MV-4-11 (cell line): ENCODE measurements around the gene LLGL2.
"Not testable (repeated sequence)": the region's sequence is repeated elsewhere in the genome, so short reads cannot be mapped to it uniquely, and the experiment has no call there.

Experiments
- DNase-seq: peaks from one replicate; lab custom pipeline; 2025; lab: John Stamatoyannopoulos, UW

LLGL2 gene

GRCh38 chr17:75570034-75570676, 44.7 kb downstream of the LLGL2 start:
- no peak for DNase-seq

- DNase-seq, result no peak
These were observed 45.3 kb downstream of the LLGL2 start for GRCh38 chr17:75570772-75571171.

GRCh38 chr17:75571197-75571884, 45.8 kb downstream of the LLGL2 start:
- DNase-seq, result peak; percentile 98

- no peak for DNase-seq
These were observed 46.4 kb downstream of the LLGL2 start for GRCh38 chr17:75571885-75572215.

- no peak for DNase-seq
These were observed 47.4 kb downstream of the LLGL2 start for GRCh38 chr17:75572713-75573539.

- no peak for DNase-seq
These were observed 48.1 kb downstream of the LLGL2 start for GRCh38 chr17:75573540-75573957.

- DNase-seq, result no peak
These were observed 48.5 kb downstream of the LLGL2 start for GRCh38 chr17:75573994-75574393.

GRCh38 chr17:75574404-75575036, 49.0 kb downstream of the LLGL2 start:
- DNase-seq, result no peak

- no peak for DNase-seq
These were observed 49.7 kb downstream of the LLGL2 start for GRCh38 chr17:75575197-75575596.

- no peak for DNase-seq
These were observed 50.2 kb downstream of the LLGL2 start for GRCh38 chr17:75575728-75576127.

GRCh38 chr17:75576661-75577060, 51.2 kb downstream of the LLGL2 start:
- DNase-seq, result no peak

GRCh38 chr17:75581121-75581725, 55.7 kb downstream of the LLGL2 start:
- peak; percentile 36 for DNase-seq

- DNase-seq, result not testable (repeated sequence)
These were observed 57.7 kb downstream of the LLGL2 start for GRCh38 chr17:75583197-75583596.

GRCh38 chr17:75584849-75585175, 59.3 kb downstream of the LLGL2 start:
- no peak for DNase-seq

- DNase-seq, result peak; percentile 65
These were observed 62.4 kb downstream of the LLGL2 start, which contains the start of gene MYO15B for GRCh38 chr17:75587675-75588595. Gene MYO15B (plus strand): TSS chr17:75587800. CDS start chr17:75588058, 258 bp downstream.

GRCh38 chr17:75588596-75589011, 63.1 kb downstream of the LLGL2 start:
- no peak for DNase-seq

- DNase-seq, result peak; percentile 66
These were observed 63.8 kb downstream of the LLGL2 start for GRCh38 chr17:75589012-75589918.

- no peak for DNase-seq
These were observed 64.4 kb downstream of the LLGL2 start for GRCh38 chr17:75589919-75590303.

- DNase-seq, result no peak
These were observed 64.8 kb downstream of the LLGL2 start for GRCh38 chr17:75590314-75590761.
